ENCODE measurements around the gene SYT7. TPM values are rescaled to one million over a fixed set of nuclear protein-coding genes. Genes with fewer than 3 reads are reported as not detected.

The SYT7 gene
- total RNA-seq, 1 donor from 2014 or later: not detected

DNA sequence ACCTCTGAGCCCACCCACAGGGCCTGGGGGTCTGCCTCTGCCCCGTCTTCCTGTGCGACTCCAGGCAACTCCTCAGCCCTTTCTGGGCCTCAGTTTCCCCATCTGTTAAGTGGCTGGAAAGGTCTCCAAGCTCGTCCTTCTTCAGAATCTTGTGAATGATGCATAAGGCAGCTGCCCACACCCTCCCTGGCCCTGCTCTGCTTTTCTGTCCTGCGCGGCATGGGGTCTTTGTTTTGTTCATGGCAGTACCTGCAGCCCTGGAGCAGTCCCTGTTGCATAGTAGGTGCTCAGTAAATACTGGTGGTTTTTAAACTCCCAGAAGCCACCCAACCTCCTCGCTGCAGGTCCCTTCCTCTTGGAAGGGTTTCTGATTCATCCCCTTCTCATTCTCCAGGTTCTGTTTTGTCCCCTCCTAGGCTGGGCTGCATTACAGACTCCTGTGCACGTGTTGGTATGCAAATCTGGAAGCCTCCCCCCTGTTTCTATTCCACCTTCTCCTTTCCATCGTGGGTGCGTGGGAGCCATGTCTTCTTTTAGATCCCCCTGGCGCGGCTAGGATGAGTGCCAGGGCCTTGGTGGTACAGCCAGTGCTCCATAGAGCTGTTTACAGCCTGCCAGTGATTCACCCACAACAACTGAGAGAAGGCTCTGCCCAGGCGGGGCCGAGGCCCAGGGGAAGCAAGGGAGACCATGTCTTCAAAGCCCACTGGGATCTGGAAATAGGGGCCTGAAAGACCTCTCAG, 19.3 kb upstream of the SYT7 start:
- ATAC-seq (ENCODE audit: low read depth): no peak
- no peaks in the 10 kb centered on the region for H3K9me3 Mint-ChIP-seq
- no peak overlapping the region for H3K27ac Mint-ChIP-seq
- no peak overlapping the region for H3K4me3 Mint-ChIP-seq
- intact Hi-C loops (cut with micrococcal nuclease): no loop called here
- no peaks in the 10 kb centered on the region for H3K36me3 Mint-ChIP-seq (ENCODE audit: low read depth)
- no peaks in the 10 kb centered on the region for H3K4me1 Mint-ChIP-seq
- ChIA-PET CTCF (no interaction called here), POLR2A (interaction anchor here (0.5 to 0.6 kb wide), 2 partner anchors 55 to 83 kb away, joined by 3 to 6 read pairs; no protein-coding TSS in a partner anchor)
- TF ChIP-seq, protein P1, sequence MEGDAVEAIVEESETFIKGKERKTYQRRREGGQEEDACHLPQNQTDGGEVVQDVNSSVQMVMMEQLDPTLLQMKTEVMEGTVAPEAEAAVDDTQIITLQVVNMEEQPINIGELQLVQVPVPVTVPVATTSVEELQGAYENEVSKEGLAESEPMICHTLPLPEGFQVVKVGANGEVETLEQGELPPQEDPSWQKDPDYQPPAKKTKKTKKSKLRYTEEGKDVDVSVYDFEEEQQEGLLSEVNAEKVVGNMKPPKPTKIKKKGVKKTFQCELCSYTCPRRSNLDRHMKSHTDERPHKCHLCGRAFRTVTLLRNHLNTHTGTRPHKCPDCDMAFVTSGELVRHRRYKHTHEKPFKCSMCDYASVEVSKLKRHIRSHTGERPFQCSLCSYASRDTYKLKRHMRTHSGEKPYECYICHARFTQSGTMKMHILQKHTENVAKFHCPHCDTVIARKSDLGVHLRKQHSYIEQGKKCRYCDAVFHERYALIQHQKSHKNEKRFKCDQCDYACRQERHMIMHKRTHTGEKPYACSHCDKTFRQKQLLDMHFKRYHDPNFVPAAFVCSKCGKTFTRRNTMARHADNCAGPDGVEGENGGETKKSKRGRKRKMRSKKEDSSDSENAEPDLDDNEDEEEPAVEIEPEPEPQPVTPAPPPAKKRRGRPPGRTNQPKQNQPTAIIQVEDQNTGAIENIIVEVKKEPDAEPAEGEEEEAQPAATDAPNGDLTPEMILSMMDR (IDR thresholded peaks at IDR 0.05): no peak
- no peak for DNase-seq
- peaks cover 15% of the 10 kb centered on the region for H3K27me3 Mint-ChIP-seq

DNA sequence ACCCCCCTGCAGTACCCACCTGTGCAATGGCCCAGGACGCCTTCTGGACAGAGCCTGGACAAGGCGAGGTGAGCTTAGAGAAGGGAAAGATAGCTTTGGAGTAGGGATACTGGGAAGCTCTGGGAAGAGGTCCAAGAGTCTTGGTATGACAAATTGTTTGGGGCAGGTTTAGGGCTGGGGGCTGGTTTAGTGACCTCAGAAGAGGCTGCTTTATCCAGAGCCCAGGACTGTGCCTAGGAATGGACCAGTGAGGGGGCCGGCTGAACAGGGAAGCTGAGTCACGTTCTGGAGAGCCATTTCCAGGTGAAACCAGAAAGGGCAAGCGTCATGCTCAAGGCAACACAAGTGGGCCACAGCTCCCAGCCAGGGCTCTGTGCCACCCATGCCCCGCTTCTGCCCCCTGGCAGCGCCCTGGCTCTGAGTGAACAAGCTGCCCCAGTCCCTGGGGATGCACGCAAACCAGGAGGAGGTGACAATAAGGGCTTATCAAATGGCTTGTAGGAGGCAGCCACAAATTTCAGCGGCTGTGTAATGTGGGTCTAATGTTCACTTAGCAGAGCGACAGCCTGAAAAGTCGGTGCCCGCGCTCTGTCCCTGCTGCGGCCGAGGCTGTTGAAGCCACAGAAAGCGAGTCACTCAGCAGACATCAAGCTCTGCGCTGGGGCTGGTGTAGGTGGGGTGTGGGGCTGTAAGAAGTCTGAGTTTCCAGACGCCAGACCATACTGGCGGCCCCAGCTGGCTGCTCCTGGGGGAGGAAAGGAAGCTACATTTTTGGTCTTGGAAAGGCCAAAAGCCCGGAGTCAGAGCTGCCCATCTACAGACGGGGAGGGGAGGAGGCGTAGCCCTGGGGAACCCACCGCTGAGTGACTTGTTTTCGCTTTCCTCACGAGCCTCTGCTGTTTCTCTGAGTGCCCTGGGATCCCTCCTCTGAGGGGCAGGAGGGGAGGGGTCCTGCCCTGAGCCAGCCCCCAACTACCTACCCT, 18.3 kb upstream of the SYT7 start:
- TF ChIP-seq, protein P1 (IDR thresholded peaks at IDR 0.05): no peak
- CTCF ChIA-PET: no interaction called here
- H3K4me3 Mint-ChIP-seq: no peak overlapping the region
- H3K9me3 Mint-ChIP-seq: no peaks in the 10 kb centered on the region
- intact Hi-C loops (cut with micrococcal nuclease): no loop called here
- ATAC-seq (ENCODE audit: low read depth) (no peak), DNase-seq (no peak)
- POLR2A ChIA-PET: interaction anchor here (0.5 to 0.6 kb wide), 2 partner anchors 56 to 82 kb away, joined by 3 to 6 read pairs; no protein-coding TSS in a partner anchor
- no peaks in the 10 kb centered on the region for H3K36me3 Mint-ChIP-seq (ENCODE audit: low read depth)
- peaks cover 18% of the 10 kb centered on the region for H3K27me3 Mint-ChIP-seq
- H3K27ac Mint-ChIP-seq: no peak overlapping the region
- no peaks in the 10 kb centered on the region for H3K4me1 Mint-ChIP-seq

DNA sequence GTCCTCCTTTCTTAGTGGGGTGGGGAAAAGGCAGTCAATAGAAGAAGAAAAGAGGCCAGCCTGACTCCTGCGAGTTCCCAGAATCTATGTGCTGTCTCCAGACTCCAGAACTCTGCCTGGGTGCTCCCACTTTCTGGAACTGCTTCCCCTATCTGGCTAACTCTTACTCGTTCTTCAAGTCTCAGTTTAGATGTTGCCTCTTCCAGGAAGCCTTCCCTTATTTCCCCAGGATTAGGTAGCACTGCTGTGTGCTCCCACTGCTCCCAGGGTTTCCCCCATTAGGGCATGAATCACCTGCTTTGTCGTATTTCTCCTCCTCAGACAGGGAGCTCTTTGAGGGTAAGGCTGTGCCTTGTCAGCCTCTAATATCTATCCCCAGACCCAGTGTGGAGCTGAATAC, 17.5 kb upstream of the SYT7 start:
- no peak overlapping the region for H3K4me3 Mint-ChIP-seq
- H3K9me3 Mint-ChIP-seq: no peaks in the 10 kb centered on the region
- TF ChIP-seq, protein P1 (IDR thresholded peaks at IDR 0.05): no peak
- H3K4me1 Mint-ChIP-seq: no peaks in the 10 kb centered on the region
- DNase-seq: no peak
- ATAC-seq (ENCODE audit: low read depth): no peak
- H3K27me3 Mint-ChIP-seq: peaks cover 20% of the 10 kb centered on the region
- no peak overlapping the region for H3K27ac Mint-ChIP-seq
- CTCF ChIA-PET: no interaction called here
- POLR2A ChIA-PET: no interaction called here
- no peaks in the 10 kb centered on the region for H3K36me3 Mint-ChIP-seq (ENCODE audit: low read depth)
- intact Hi-C loops (cut with micrococcal nuclease): no loop called here

DNA sequence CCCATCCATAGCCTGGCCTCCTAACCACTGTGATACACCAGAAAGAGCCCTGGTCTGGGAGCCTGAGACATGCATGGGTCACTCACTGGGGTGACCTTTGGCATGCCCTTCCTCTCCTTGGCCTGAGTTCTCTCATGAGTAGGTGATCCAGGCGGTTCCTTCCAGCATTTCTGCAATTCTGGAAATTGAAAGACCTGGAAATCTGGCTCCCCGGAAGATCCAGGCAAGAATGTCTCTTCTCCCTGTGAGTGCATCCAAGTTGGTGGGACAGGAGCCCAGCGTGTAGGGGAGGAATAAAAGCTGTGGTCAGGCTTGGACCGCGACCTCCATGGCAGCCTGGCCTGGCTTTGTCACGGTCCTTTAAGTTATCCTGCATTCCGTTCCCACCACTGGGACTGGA, 16.1 kb upstream of the SYT7 start:
- TF ChIP-seq, protein P1 (IDR thresholded peaks at IDR 0.05): no peak
- ChIA-PET POLR2A (no interaction called here), CTCF (no interaction called here)
- Mint-ChIP-seq H3K9me3 (no peaks in the 10 kb centered on the region), H3K27me3 (peaks cover 32% of the 10 kb centered on the region), H3K4me1 (no peaks in the 10 kb centered on the region), H3K36me3 (ENCODE audit: low read depth) (no peaks in the 10 kb centered on the region), H3K4me3 (no peak overlapping the region), H3K27ac (no peak overlapping the region)
- intact Hi-C loops (cut with micrococcal nuclease): no loop called here
- ATAC-seq (ENCODE audit: low read depth): no peak
- DNase-seq: no peak

DNA sequence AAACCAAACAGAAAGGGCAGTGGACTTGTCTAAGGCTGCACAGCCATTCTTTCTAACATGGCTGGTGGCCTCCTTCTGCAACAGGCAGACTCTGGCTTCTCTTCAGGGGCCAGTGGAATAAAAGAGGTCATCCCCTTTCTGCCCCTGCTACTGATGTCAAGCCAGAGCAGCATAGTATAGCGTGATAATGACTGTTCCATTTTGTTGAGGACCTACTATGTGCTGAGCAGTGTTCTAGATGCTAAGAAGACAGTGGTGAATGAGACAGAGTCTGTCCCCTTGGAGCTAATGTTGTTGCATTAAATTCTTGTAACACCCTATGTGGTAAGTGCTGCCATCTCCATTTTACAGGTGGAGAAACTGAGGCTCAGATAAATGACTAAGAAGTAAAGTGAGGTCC, 15.7 kb upstream of the SYT7 start:
- H3K4me1 Mint-ChIP-seq: no peaks in the 10 kb centered on the region
- ATAC-seq (ENCODE audit: low read depth): no peak
- H3K27ac Mint-ChIP-seq: no peak overlapping the region
- intact Hi-C loops (cut with micrococcal nuclease): no loop called here
- no peaks in the 10 kb centered on the region for H3K9me3 Mint-ChIP-seq
- POLR2A ChIA-PET: no interaction called here
- peaks cover 37% of the 10 kb centered on the region for H3K27me3 Mint-ChIP-seq
- H3K36me3 Mint-ChIP-seq (ENCODE audit: low read depth): no peaks in the 10 kb centered on the region
- CTCF ChIA-PET: no interaction called here
- no peak overlapping the region for H3K4me3 Mint-ChIP-seq
- no peak for DNase-seq
- TF ChIP-seq, protein P1 (IDR thresholded peaks at IDR 0.05): no peak

All from activated B cell treated with CpG ODN at 0.5 μM for 24 hours (primary cell).